ENCODE results near the gene PHLDB1.

The PHLDB1 gene

DNA sequence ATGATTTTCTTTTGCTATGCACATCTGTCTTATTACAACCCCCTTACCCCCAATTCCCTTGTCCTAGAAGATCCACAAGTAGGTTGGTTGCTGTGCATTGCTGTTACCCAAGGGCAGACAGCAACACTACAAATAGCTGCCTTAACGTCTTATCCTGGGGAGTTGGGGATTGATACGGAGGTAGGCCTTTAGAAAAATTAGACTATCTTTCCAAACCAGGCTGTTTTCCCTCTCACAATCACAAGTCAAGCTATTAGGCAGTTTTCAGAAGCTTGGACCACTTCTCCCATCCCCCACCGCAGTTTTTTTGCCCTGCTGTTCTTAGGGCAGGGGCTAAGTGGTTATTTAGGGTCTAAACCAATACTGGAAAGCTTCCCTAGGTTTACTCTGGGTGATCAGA is 2.8 kb upstream of the PHLDB1 start:
- no peak for DNase-seq
- H3K27ac ChIP-seq (ENCODE audit: insufficient read depth in 1 of 2, low read depth in 1 of 2, low read length in 2 of 2, poor library complexity in 1 of 2, severe bottlenecking in 2 of 2) = no peak overlapping the region
- 100% methylated on average over 2 of the region's 3 CpGs for WGBS (ENCODE audit: insufficient coverage)
- H3K9me3 ChIP-seq (ENCODE audit: control extremely low read depth in 1 of 5, control insufficient read depth in 4 of 5, insufficient read depth in 2 of 5, low read depth in 1 of 5, low read length in 4 of 5) = no peaks in the 10 kb centered on the region
- ChIA-PET CTCF (interaction anchor here (0.6 to 12.0 kb wide), 6 partner anchors 10 to 59 kb away, joined by 3 to 133 read pairs (median 4); no protein-coding TSS in a partner anchor), POLR2A (no interaction called here)
- H3K4me1 ChIP-seq (ENCODE audit: control extremely low read depth in 1 of 4, control insufficient read depth in 4 of 4, insufficient read depth in 4 of 4, low read length in 3 of 4) = peaks cover 0 to 23% (median 21%) of the 10 kb centered on the region in 4 experiments
- H3K4me3 ChIP-seq (ENCODE audit: control insufficient read depth in 1 of 7, extremely low read depth in 1 of 7, insufficient read depth in 4 of 7, low read depth in 2 of 7, low read length in 6 of 7) = no peak overlapping the region
- peaks cover 0 to 20% (median 9%) of the 10 kb centered on the region in 5 experiments for H3K27me3 ChIP-seq (replicated peaks in 2 of 5; ENCODE audit: control insufficient read depth in 4 of 5, insufficient read depth in 5 of 5, low read length in 4 of 5)
- peaks cover 17 to 30% (median 25%) of the 10 kb centered on the region in 4 experiments for H3K36me3 ChIP-seq (ENCODE audit: control insufficient read depth in 4 of 4, insufficient read depth in 4 of 4, low read length in 3 of 4)

DNA sequence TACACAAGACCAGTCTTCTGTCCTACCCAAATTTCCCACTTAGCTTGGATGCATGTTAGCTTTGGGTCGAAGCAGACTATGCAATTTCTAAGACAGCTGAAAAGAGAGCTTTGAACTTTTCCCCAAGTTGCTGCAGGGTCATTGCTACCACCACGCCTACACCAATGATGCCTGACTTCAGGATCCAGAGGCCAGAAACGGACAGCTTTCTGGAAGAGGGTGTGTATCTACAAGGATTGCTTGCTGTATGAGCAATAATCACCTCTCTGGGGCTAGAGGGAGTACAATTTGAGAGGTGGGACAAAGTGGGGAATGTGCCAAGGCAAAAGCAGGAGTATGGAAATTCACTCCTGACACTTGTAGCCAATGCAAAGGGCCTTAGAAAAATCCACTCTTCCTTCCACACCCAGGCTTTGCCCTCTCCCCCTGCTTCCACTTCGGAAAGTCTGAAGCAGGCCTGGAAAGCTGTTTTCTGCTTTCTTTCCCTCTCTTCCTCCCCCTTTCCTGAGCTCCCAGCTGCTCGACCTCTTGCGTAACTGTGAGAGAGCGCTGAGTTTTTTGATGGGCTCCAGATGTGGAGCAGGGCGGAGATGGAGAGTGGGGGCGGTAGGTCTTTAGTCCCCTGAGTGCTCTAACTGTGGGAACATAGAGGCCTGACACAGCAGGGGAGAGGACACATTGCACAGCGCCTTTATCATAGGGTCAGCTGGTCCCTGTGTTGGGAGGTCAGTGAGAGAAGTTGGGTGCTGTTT is 2.1 kb upstream of the PHLDB1 start:
- Histone ChIP-seq H3K4me3 (ENCODE audit: control insufficient read depth in 1 of 7, extremely low read depth in 1 of 7, insufficient read depth in 4 of 7, low read depth in 2 of 7, low read length in 6 of 7) (no peak overlapping the region), H3K36me3 (ENCODE audit: control insufficient read depth in 4 of 4, insufficient read depth in 4 of 4, low read length in 3 of 4) (peaks cover 12 to 23% (median 20%) of the 10 kb centered on the region in 4 experiments), H3K9me3 (ENCODE audit: control extremely low read depth in 1 of 5, control insufficient read depth in 4 of 5, insufficient read depth in 2 of 5, low read depth in 1 of 5, low read length in 4 of 5) (no peaks in the 10 kb centered on the region), H3K27me3 (replicated peaks in 2 of 5; ENCODE audit: control insufficient read depth in 4 of 5, insufficient read depth in 5 of 5, low read length in 4 of 5) (peaks cover 0 to 28% (median 9%) of the 10 kb centered on the region in 5 experiments), H3K4me1 (ENCODE audit: control extremely low read depth in 1 of 4, control insufficient read depth in 4 of 4, insufficient read depth in 4 of 4, low read length in 3 of 4) (peaks cover 0 to 31% (median 26%) of the 10 kb centered on the region in 4 experiments), H3K27ac (ENCODE audit: insufficient read depth in 1 of 2, low read depth in 1 of 2, low read length in 2 of 2, poor library complexity in 1 of 2, severe bottlenecking in 2 of 2) (no peak overlapping the region)
- POLR2A ChIA-PET = no interaction called here
- CTCF ChIA-PET = interaction anchor here (0.9 to 12.0 kb wide), 7 partner anchors 11 to 58 kb away, joined by 3 to 133 read pairs (median 5); no protein-coding TSS in a partner anchor
- DNase-seq = no peak
- 100% methylated on average over 4 of the region's 10 CpGs for WGBS (ENCODE audit: insufficient coverage)

GRCh38 chr11:118606157-118606843 is 1.1 kb upstream of the PHLDB1 start:
- WGBS (ENCODE audit: insufficient coverage) = 97% methylated on average over 5 of the region's 7 CpGs
- peaks cover 0 to 39% (median 34%) of the 10 kb centered on the region in 4 experiments for H3K4me1 ChIP-seq (ENCODE audit: control extremely low read depth in 1 of 4, control insufficient read depth in 4 of 4, insufficient read depth in 4 of 4, low read length in 3 of 4)

DNA sequence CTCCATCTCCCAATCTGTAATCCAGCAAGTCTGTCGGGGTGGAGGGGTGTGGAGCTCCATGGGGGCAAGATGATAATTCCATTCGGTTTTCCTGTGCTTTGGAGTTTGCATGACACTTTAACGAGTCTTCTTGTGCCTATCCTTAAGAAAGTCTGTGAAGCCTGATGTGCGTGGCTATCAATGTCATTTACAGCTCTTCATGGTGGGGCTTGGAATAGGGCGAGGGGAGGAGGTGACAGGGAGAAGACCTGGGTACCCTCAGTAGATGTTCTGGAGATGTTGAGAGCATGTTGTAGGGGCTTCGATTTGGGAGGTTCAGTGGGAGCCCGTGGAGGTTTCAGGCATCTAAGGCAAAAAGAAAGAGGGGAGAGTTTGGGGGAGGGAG is 579 bp upstream of the PHLDB1 start:
- peaks cover 5 to 11% (median 8%) of the 10 kb centered on the region in 4 experiments for H3K36me3 ChIP-seq (ENCODE audit: control insufficient read depth in 4 of 4, insufficient read depth in 4 of 4, low read length in 3 of 4)
- no peak overlapping the region for H3K27ac ChIP-seq (ENCODE audit: insufficient read depth in 1 of 2, low read depth in 1 of 2, low read length in 2 of 2, poor library complexity in 1 of 2, severe bottlenecking in 2 of 2)
- peaks cover 0 to 42% (median 35%) of the 10 kb centered on the region in 4 experiments for H3K4me1 ChIP-seq (ENCODE audit: control extremely low read depth in 1 of 4, control insufficient read depth in 4 of 4, insufficient read depth in 4 of 4, low read length in 3 of 4)

More at GRCh38 chr11:118606157-118606843, 1.1 kb upstream of the PHLDB1 start:
- no peak overlapping the region for H3K27ac ChIP-seq (ENCODE audit: insufficient read depth in 1 of 2, low read depth in 1 of 2, low read length in 2 of 2, poor library complexity in 1 of 2, severe bottlenecking in 2 of 2)
- peaks cover 8 to 16% (median 13%) of the 10 kb centered on the region in 4 experiments for H3K36me3 ChIP-seq (ENCODE audit: control insufficient read depth in 4 of 4, insufficient read depth in 4 of 4, low read length in 3 of 4)
- H3K9me3 ChIP-seq (ENCODE audit: control extremely low read depth in 1 of 5, control insufficient read depth in 4 of 5, insufficient read depth in 2 of 5, low read depth in 1 of 5, low read length in 4 of 5) = no peaks in the 10 kb centered on the region
- H3K4me3 ChIP-seq (ENCODE audit: control insufficient read depth in 1 of 7, extremely low read depth in 1 of 7, insufficient read depth in 4 of 7, low read depth in 2 of 7, low read length in 6 of 7) = no peak overlapping the region
- peaks cover 0 to 34% (median 13%) of the 10 kb centered on the region in 5 experiments for H3K27me3 ChIP-seq (replicated peaks in 2 of 5; ENCODE audit: control insufficient read depth in 4 of 5, insufficient read depth in 5 of 5, low read length in 4 of 5)
- DNase-seq = no peak
- ChIA-PET POLR2A (interaction anchor here (0.9 kb wide), 1 partner anchor 11 kb away, joined by 3 read pairs; no protein-coding TSS in a partner anchor), CTCF (interaction anchor here (1.1 to 12.0 kb wide), 4 partner anchors 12 to 52 kb away, joined by 3 to 133 read pairs (median 6); no protein-coding TSS in a partner anchor)

DNA sequence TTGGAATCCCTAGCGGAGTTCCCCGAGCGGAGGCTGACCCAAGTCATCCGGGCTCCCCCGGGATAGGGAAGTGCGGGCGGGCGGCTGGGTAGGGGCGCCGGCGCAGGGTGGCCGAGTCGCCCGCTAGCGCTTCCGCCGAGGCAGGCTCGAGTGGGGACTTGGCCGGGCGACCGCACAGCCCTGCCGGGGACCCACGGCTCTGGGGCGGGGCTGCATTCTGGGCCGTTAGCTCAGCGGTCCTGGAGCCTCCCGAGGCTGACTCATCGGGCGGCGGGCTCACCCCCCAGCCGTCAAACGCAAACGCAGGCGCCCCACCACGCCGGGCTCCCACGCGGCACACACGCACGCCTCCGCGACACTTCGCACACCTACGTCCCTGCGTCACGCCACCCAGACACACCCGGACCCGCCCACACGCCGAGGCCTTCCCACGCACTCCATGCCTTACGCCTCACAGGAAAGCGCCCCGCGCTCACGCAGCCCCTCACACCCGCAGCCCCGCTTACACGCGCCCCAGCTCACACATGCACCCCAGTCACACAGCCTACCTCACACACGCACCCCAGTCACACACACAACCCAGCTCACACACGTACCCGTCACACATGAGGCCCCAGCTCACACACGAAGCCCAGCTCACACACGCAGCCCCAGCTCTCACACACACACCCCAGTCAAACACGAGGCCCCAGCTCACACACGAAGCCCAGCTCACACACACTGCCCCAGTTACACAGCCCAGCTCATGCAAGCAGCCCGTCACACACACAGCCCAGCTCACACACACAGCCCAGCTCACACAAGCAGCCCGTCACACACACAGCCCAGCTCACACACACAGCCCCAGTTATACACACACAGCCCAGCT is 1.2 kb downstream of the PHLDB1 start:
- Histone ChIP-seq H3K9me3 (ENCODE audit: control extremely low read depth in 1 of 5, control insufficient read depth in 4 of 5, insufficient read depth in 2 of 5, low read depth in 1 of 5, low read length in 4 of 5) (no peaks in the 10 kb centered on the region), H3K36me3 (ENCODE audit: control insufficient read depth in 4 of 4, insufficient read depth in 4 of 4, low read length in 3 of 4) (no peaks in the 10 kb centered on the region), H3K27ac (ENCODE audit: insufficient read depth in 1 of 2, low read depth in 1 of 2, low read length in 2 of 2, poor library complexity in 1 of 2, severe bottlenecking in 2 of 2) (peak overlapping the region in 1 of 2 experiments; percentile 25), H3K4me1 (ENCODE audit: control extremely low read depth in 1 of 4, control insufficient read depth in 4 of 4, insufficient read depth in 4 of 4, low read length in 3 of 4) (peaks cover 0 to 47% (median 38%) of the 10 kb centered on the region in 4 experiments), H3K4me3 (ENCODE audit: control insufficient read depth in 1 of 7, extremely low read depth in 1 of 7, insufficient read depth in 4 of 7, low read depth in 2 of 7, low read length in 6 of 7) (peak overlapping the region; percentile 37 to 77 (median 58)), H3K27me3 (replicated peaks in 2 of 5; ENCODE audit: control insufficient read depth in 4 of 5, insufficient read depth in 5 of 5, low read length in 4 of 5) (peaks cover 0 to 44% (median 13%) of the 10 kb centered on the region in 5 experiments)
- CTCF ChIA-PET = interaction anchor here (0.7 to 12.0 kb wide), 10 partner anchors 9 to 404 kb away, joined by 3 to 133 read pairs (median 4); no protein-coding TSS in a partner anchor
- POLR2A ChIA-PET = no interaction called here
- DNase-seq = peak; percentile 77 to 85 (median 80)
- 17% methylated on average over 51 of the region's 69 CpGs for WGBS (ENCODE audit: insufficient coverage)

More for the DNA sequence above, 579 bp upstream of the PHLDB1 start:
- no peak overlapping the region for H3K4me3 ChIP-seq (ENCODE audit: control insufficient read depth in 1 of 7, extremely low read depth in 1 of 7, insufficient read depth in 4 of 7, low read depth in 2 of 7, low read length in 6 of 7)
- DNase-seq = no peak
- 94% methylated on average over 7 of the region's 7 CpGs for WGBS (ENCODE audit: insufficient coverage)
- CTCF ChIA-PET = interaction anchor here (1.4 to 12.0 kb wide), 3 partner anchors 13 to 51 kb away, joined by 3 to 133 read pairs (median 6); no protein-coding TSS in a partner anchor
- POLR2A ChIA-PET = interaction anchor here (0.7 to 0.9 kb wide), 2 partner anchors 11 to 13 kb away, joined by 3 read pairs; no protein-coding TSS in a partner anchor
- H3K27me3 ChIP-seq (replicated peaks in 2 of 5; ENCODE audit: control insufficient read depth in 4 of 5, insufficient read depth in 5 of 5, low read length in 4 of 5) = peaks cover 0 to 36% (median 13%) of the 10 kb centered on the region in 5 experiments
- no peaks in the 10 kb centered on the region for H3K9me3 ChIP-seq (ENCODE audit: control extremely low read depth in 1 of 5, control insufficient read depth in 4 of 5, insufficient read depth in 2 of 5, low read depth in 1 of 5, low read length in 4 of 5)
